A673 (cell line): Measurements from ENCODE around the gene STIL.

Source experiments
- EZH2 ChIP-seq: fragments of 200-600 bp; sonication (generic); IDR thresholded peaks from 2 replicates; pipeline ENCODE4 v1.6.1; 2017; ENCODE audit warnings: borderline replicate concordance, low read depth, mild to moderate bottlenecking, mixed read lengths, antibody characterized with exemption, low read length; ENCODE audit not compliant: poor library complexity, severe bottlenecking
- TF ChIP-seq, protein P1 (sequence below): fragments of 300-800, 200-600 bp; sonication (generic); conservative IDR thresholded peaks from 2 replicates; pipeline ENCODE4 v1.5.1; 2017; ENCODE audit warnings: low read depth, mild to moderate bottlenecking, antibody characterized with exemption, low read length, moderate library complexity, mixed read lengths

DNA sequence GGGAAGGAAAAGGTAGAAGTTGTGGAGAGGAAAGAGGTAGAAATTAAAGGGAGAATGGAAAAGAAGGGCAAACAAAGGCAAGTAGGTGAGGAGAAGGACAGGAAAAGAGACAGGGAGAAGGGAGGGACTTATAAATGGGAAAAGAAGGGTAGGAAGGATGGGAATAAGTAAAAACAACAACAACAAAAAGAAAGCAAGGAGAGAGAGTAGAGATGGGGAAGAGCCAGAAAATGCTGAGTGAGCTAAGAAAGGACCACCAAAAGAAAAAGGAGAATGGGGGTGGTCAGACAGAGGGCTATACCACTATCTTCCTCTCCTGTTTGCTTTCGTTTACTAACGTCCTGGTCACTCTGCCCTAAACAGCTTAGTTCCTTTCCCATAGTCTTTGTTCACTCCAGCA lies 17.9 kb upstream of the STIL start:
- TF ChIP-seq, protein P1, sequence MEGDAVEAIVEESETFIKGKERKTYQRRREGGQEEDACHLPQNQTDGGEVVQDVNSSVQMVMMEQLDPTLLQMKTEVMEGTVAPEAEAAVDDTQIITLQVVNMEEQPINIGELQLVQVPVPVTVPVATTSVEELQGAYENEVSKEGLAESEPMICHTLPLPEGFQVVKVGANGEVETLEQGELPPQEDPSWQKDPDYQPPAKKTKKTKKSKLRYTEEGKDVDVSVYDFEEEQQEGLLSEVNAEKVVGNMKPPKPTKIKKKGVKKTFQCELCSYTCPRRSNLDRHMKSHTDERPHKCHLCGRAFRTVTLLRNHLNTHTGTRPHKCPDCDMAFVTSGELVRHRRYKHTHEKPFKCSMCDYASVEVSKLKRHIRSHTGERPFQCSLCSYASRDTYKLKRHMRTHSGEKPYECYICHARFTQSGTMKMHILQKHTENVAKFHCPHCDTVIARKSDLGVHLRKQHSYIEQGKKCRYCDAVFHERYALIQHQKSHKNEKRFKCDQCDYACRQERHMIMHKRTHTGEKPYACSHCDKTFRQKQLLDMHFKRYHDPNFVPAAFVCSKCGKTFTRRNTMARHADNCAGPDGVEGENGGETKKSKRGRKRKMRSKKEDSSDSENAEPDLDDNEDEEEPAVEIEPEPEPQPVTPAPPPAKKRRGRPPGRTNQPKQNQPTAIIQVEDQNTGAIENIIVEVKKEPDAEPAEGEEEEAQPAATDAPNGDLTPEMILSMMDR: no peak
- TF ChIP-seq EZH2: no peak
